ENCODE measurements around the gene PRSS35.
"Not testable (repeated sequence)": the region's sequence is repeated elsewhere in the genome, so short reads cannot be mapped to it uniquely, and the experiment has no call there.

Gene PRSS35

GRCh38 chr6:83518816-83519480, 6.6 kb downstream of the PRSS35 start:
- no peak for DNase-seq

- peak; percentile 11 for DNase-seq
Measured at GRCh38 chr6:83536034-83536646, 23.8 kb downstream of the PRSS35 start.

GRCh38 chr6:83536647-83537589, 24.6 kb downstream of the PRSS35 start:
- DNase-seq, result no peak

GRCh38 chr6:83539678-83540077, 27.3 kb downstream of the PRSS35 start:
- no peak for DNase-seq

- no peak for DNase-seq
Measured at GRCh38 chr6:83546636-83547035, 34.3 kb downstream of the PRSS35 start.

GRCh38 chr6:83550482-83550881, 38.1 kb downstream of the PRSS35 start:
- not testable (repeated sequence) for DNase-seq

GRCh38 chr6:83551748-83552147, 39.4 kb downstream of the PRSS35 start:
- DNase-seq, result not testable (repeated sequence)

GRCh38 chr6:83556871-83557270, 44.5 kb downstream of the PRSS35 start:
- no peak for DNase-seq

GRCh38 chr6:83558975-83559374, 46.6 kb downstream of the PRSS35 start:
- no peak for DNase-seq

GRCh38 chr6:83571663-83572185, 59.4 kb downstream of the PRSS35 start:
- not testable (repeated sequence) for DNase-seq

- DNase-seq, result no peak
Measured at GRCh38 chr6:83574783-83575182, 62.4 kb downstream of the PRSS35 start.

All from midbrain (tissue), 1 donor.